ENCODE measurements around the gene CACNB2.

The CACNB2 gene

GRCh38 chr10:18527687-18528086 lies 387.5 kb downstream of the CACNB2 start:
- no peaks in the 10 kb centered on the region for H3K27me3 Mint-ChIP-seq
- peaks cover 19% of the 10 kb centered on the region for H3K36me3 Mint-ChIP-seq
- H3K4me3 Mint-ChIP-seq, result no peak overlapping the region
- H3K27ac Mint-ChIP-seq, result no peak overlapping the region
- H3K9me3 Mint-ChIP-seq (ENCODE audit: low read depth), result peaks cover 7% of the 10 kb centered on the region
- H3K4me1 Mint-ChIP-seq (ENCODE audit: low read depth), result peaks cover 2% of the 10 kb centered on the region

GRCh38 chr10:18528292-18528691 lies 388.1 kb downstream of the CACNB2 start:
- H3K4me1 Mint-ChIP-seq (ENCODE audit: low read depth), result peaks cover 2% of the 10 kb centered on the region
- no peak overlapping the region for H3K4me3 Mint-ChIP-seq
- peaks cover 19% of the 10 kb centered on the region for H3K36me3 Mint-ChIP-seq
- no peak overlapping the region for H3K27ac Mint-ChIP-seq
- no peaks in the 10 kb centered on the region for H3K27me3 Mint-ChIP-seq
- peaks cover 7% of the 10 kb centered on the region for H3K9me3 Mint-ChIP-seq (ENCODE audit: low read depth)

DNA sequence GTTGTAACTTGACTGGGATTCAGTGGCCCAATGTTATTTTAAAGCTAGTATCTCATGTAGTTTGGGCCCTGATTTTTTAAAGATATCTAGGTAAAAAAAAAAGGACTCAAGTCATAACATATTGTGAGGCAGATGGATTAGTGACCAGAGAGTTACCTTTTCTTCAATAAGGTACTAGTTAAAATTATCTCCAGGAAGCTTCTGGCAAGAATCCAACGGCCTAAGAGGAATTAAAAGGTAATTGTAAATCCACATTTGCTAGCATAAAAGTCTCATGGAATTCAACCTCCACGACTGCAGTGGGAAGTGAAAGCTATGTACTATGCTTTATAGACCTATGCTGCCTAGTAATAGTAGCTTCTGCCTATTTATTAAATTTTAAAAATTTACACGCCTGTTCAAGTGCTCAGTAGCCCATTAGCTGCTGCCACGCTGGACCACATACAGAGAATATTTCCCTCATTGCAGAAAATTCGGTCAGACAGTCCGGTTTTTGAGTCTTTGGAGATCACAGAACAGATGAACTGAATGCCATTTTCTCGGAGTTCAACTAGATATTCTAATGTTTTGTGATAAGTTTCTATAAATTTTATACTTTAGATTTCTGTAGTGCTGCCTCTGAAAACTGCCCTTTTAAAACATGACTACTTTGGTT lies 392.8 kb downstream of the CACNB2 start:
- Mint-ChIP-seq H3K27me3 (no peaks in the 10 kb centered on the region), H3K36me3 (peaks cover 20% of the 10 kb centered on the region), H3K4me3 (no peak overlapping the region), H3K9me3 (ENCODE audit: low read depth) (peaks cover 7% of the 10 kb centered on the region), H3K4me1 (ENCODE audit: low read depth) (no peaks in the 10 kb centered on the region), H3K27ac (no peak overlapping the region)

DNA sequence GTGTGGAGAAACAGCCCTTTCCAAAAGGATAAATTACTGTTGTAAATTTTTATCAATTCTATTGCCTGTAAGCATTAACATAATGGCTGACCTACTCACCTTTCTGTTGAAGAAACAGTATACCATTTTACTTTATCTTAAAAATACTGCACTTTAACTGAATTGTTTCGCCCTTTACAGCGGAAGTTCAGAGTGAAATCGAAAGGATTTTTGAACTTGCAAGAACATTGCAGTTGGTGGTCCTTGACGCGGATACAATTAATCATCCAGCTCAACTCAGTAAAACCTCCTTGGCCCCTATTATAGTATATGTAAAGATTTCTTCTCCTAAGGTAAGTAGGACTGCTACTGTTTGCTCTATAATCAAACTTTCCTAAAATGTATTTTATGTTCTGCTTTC lies 393.7 kb downstream of the CACNB2 start:
- Mint-ChIP-seq H3K4me1 (ENCODE audit: low read depth) (no peaks in the 10 kb centered on the region), H3K4me3 (no peak overlapping the region), H3K36me3 (peaks cover 20% of the 10 kb centered on the region), H3K27me3 (no peaks in the 10 kb centered on the region), H3K27ac (no peak overlapping the region), H3K9me3 (ENCODE audit: low read depth) (peaks cover 7% of the 10 kb centered on the region)

- Mint-ChIP-seq H3K27me3 (no peaks in the 10 kb centered on the region), H3K27ac (no peak overlapping the region), H3K9me3 (ENCODE audit: low read depth) (no peaks in the 10 kb centered on the region), H3K4me1 (ENCODE audit: low read depth) (no peaks in the 10 kb centered on the region), H3K4me3 (no peak overlapping the region), H3K36me3 (peaks cover 25% of the 10 kb centered on the region)
These were observed 399.1 kb downstream of the CACNB2 start for GRCh38 chr10:18539335-18539734.

DNA sequence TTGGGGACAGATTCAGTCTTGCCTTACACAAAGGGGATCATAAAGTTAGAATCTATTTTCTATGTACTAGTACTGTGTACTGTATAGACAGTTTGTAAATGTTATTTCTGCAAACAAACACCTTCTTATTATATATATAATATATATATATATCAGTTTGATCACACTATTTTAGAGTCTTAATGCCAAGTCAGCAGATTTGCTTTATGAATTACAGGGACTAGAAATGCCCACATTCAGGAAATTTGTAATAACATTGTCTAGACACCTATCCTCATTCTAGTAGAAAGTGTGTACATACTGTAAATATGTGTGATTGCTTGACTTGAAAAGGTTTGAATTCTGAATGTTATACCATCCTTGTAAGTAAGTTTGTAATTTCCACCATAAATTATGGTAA lies 400.0 kb downstream of the CACNB2 start:
- Mint-ChIP-seq H3K27ac (no peak overlapping the region), H3K36me3 (peaks cover 28% of the 10 kb centered on the region), H3K4me1 (ENCODE audit: low read depth) (no peaks in the 10 kb centered on the region), H3K27me3 (no peaks in the 10 kb centered on the region), H3K4me3 (no peak overlapping the region), H3K9me3 (ENCODE audit: low read depth) (no peaks in the 10 kb centered on the region)

GRCh38 chr10:18542832-18543231 lies 402.6 kb downstream of the CACNB2 start:
- Mint-ChIP-seq H3K9me3 (ENCODE audit: low read depth) (no peaks in the 10 kb centered on the region), H3K36me3 (peaks cover 37% of the 10 kb centered on the region), H3K4me3 (no peak overlapping the region), H3K27ac (no peak overlapping the region), H3K4me1 (ENCODE audit: low read depth) (no peaks in the 10 kb centered on the region), H3K27me3 (no peaks in the 10 kb centered on the region)

GRCh38 chr10:18545621-18546305 lies 405.5 kb downstream of the CACNB2 start:
- no peaks in the 10 kb centered on the region for H3K9me3 Mint-ChIP-seq (ENCODE audit: low read depth)
- H3K27ac Mint-ChIP-seq, result no peak overlapping the region
- no peak overlapping the region for H3K4me3 Mint-ChIP-seq
- H3K4me1 Mint-ChIP-seq (ENCODE audit: low read depth), result no peaks in the 10 kb centered on the region
- peaks cover 38% of the 10 kb centered on the region for H3K36me3 Mint-ChIP-seq
- H3K27me3 Mint-ChIP-seq, result no peaks in the 10 kb centered on the region

DNA sequence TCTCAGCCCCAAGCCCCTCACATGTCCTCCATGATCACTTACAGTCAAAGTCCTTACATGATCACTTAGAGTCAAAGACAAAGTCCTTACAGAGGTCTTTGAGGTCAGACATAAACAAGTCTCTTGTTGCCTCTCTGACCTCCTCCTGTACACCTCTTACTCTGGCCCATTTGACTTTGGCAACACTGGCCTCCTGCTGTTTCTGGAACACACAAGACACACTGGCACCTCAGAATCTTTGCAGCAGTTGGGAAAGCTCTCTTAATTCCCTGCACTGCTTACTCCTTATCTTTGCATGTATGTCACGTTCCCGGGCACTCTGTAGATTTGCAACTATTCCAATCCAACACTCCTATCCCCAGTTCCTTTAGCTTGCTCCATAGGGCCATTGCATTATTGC lies 408.9 kb downstream of the CACNB2 start:
- no peaks in the 10 kb centered on the region for H3K4me1 Mint-ChIP-seq (ENCODE audit: low read depth)
- H3K27ac Mint-ChIP-seq, result no peak overlapping the region
- no peaks in the 10 kb centered on the region for H3K27me3 Mint-ChIP-seq
- H3K36me3 Mint-ChIP-seq, result peaks cover 34% of the 10 kb centered on the region
- no peak overlapping the region for H3K4me3 Mint-ChIP-seq
- no peaks in the 10 kb centered on the region for H3K9me3 Mint-ChIP-seq (ENCODE audit: low read depth)

- Mint-ChIP-seq H3K27ac (no peak overlapping the region), H3K36me3 (peaks cover 20% of the 10 kb centered on the region), H3K4me3 (no peak overlapping the region), H3K9me3 (ENCODE audit: low read depth) (no peaks in the 10 kb centered on the region), H3K4me1 (ENCODE audit: low read depth) (no peaks in the 10 kb centered on the region), H3K27me3 (no peaks in the 10 kb centered on the region)
These were observed 411.2 kb downstream of the CACNB2 start for GRCh38 chr10:18551473-18551872.

DNA sequence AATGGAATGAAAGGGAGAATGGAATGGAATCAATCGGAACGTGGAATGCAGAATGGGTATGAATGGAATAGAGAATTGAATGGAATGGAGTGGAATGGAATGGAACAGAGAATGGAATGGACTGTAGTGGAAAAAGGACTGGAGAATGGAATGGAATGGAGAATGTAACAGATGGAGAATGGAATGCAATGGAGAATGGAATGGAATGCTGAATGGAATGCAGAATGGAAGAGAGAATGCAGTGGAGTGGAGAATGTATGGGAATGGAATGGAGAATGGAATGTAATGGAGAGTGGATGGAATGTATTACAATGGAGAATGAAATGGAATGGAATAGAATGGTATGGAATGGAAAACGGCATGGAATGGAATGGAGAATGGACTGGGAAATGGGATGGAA lies 414.3 kb downstream of the CACNB2 start:
- Mint-ChIP-seq H3K36me3 (peaks cover 12% of the 10 kb centered on the region), H3K27ac (no peak overlapping the region), H3K27me3 (no peaks in the 10 kb centered on the region), H3K4me3 (no peak overlapping the region), H3K4me1 (ENCODE audit: low read depth) (no peaks in the 10 kb centered on the region), H3K9me3 (ENCODE audit: low read depth) (no peaks in the 10 kb centered on the region)

- no peaks in the 10 kb centered on the region for H3K9me3 Mint-ChIP-seq (ENCODE audit: low read depth)
- peaks cover under 1% of the 10 kb centered on the region for H3K36me3 Mint-ChIP-seq
- H3K4me3 Mint-ChIP-seq, result no peak overlapping the region
- H3K27ac Mint-ChIP-seq, result no peak overlapping the region
- H3K4me1 Mint-ChIP-seq (ENCODE audit: low read depth), result no peaks in the 10 kb centered on the region
- H3K27me3 Mint-ChIP-seq, result no peaks in the 10 kb centered on the region
These were observed 416.4 kb downstream of the CACNB2 start for GRCh38 chr10:18556522-18557147.

GRCh38 chr10:18557960-18558359 lies 417.7 kb downstream of the CACNB2 start:
- Mint-ChIP-seq H3K27ac (no peak overlapping the region), H3K36me3 (no peaks in the 10 kb centered on the region), H3K4me3 (no peak overlapping the region), H3K4me1 (ENCODE audit: low read depth) (no peaks in the 10 kb centered on the region), H3K27me3 (no peaks in the 10 kb centered on the region), H3K9me3 (ENCODE audit: low read depth) (no peaks in the 10 kb centered on the region)

DNA sequence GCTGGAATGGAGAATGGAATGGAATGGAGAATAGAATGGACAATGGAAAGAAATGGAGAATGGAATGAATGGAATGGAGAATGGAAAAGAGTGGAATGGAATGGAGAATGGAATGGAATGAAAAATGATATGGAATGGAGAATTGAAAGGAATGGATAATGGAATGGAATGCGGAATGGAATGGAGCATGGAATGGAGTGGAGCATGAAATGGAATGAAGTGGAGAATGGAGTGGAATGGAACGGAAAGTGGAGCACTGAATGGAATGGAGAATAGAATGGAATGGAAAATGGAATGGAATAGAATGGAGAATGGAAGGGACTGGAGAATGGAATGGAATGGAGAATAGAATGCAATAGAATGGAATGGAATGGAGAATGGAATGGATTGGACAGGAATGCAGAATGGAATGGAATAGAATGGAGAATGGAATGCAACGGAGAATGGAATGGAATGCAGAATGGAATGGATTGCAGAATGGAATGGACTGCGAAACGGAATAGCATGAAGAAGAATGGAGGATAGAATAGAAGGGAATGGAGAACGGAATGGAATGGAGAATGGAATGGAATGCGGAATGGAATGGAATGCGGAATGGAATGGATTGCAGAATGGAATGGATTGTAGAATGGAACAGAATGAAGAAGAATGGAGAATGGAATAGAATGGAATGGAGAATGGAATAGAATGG lies 421.8 kb downstream of the CACNB2 start:
- Mint-ChIP-seq H3K36me3 (no peaks in the 10 kb centered on the region), H3K4me1 (ENCODE audit: low read depth) (no peaks in the 10 kb centered on the region), H3K4me3 (no peak overlapping the region), H3K9me3 (ENCODE audit: low read depth) (no peaks in the 10 kb centered on the region), H3K27ac (no peak overlapping the region), H3K27me3 (no peaks in the 10 kb centered on the region)

DNA sequence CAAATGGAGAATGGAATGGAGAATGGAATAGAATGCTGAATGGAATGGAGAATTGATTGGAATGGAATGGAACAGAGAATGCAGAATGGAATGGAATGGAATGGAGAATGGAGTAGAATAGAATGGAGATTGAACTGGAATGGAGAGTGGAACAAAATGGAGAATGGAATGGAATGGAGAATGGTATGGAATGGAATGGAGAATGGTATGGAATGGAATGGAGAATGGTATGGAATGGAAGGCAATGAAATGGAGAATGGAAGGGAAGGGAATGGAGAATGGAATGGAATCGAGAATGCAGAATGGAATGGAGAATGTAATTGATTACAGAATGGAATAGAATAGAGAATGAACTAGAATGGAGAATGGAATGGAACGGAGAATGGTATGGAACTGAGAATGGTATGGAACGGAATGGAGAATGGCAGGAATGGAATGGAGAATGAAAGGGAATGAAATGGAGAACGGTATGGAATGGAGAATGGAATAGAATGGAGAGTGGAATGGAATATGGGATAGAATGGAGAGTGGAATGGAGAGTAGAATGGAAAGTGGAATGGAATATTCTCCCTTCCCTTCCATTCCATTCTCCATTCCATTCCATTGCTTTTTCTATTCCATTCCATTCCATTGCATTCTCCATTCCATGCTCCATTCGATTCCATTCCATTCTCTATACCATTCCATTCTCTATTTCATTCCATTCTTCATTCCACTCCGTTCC lies 422.9 kb downstream of the CACNB2 start:
- Mint-ChIP-seq H3K9me3 (ENCODE audit: low read depth) (no peaks in the 10 kb centered on the region), H3K36me3 (no peaks in the 10 kb centered on the region), H3K27me3 (no peaks in the 10 kb centered on the region), H3K4me3 (no peak overlapping the region), H3K27ac (no peak overlapping the region), H3K4me1 (ENCODE audit: low read depth) (no peaks in the 10 kb centered on the region)
